Measurements from ENCODE around the gene HDAC10. TPM values are rescaled to one million over a fixed set of nuclear protein-coding genes. Genes with fewer than 3 reads are reported as not detected.

The HDAC10 gene
- polyA plus RNA-seq, 1 of the 3 experiments (the other 2 are of a cell fraction): 51.9 TPM

- H3K4me3 ChIP-seq (ENCODE audit: low read depth in 2 of 2, low read length in 1 of 2): peak overlapping the region; percentile 17 to 49; a peak in 2 of 4 replicates
- TF ChIP-seq GABPA (IDR thresholded peaks at IDR 0.05; ENCODE audit: low read depth) (no peak), MAX (IDR thresholded peaks at IDR 0.05; ENCODE audit: low read depth) (peak; percentile 1; the same call in 1 of the 2 replicates), GATA2 (CRISPR knock-in tag; IDR thresholded peaks at IDR 0.05) (no peak)
- peaks cover 10 to 32% of the 10 kb centered on the region in 2 experiments for H3K36me3 ChIP-seq (replicated peaks in 1 of 2; ENCODE audit: control insufficient read depth in 1 of 2, insufficient read depth in 2 of 2, low read length in 1 of 2)
- no peaks in the 10 kb centered on the region for H3K9me3 ChIP-seq
- H3K9ac ChIP-seq: peak overlapping the region; percentile 68
- WGBS (ENCODE audit: low lambda C conversion rate): 69% methylated on average over 14 of the region's 29 CpGs
- no peak for DNase-seq
- ChIA-PET POLR2A (no interaction called here), CTCF (interaction anchor here (1.0 to 2.6 kb wide), 3 partner anchors 10 to 19 kb away, joined by 3 to 12 read pairs (median 9); no protein-coding TSS in a partner anchor)
- H3K4me2 ChIP-seq: peak overlapping the region; percentile 84
- no peaks in the 10 kb centered on the region for H3K27me3 ChIP-seq (ENCODE audit: insufficient read depth)
- H3K27ac ChIP-seq (ENCODE audit: low read depth in 2 of 2, low read length in 1 of 2): peak overlapping the region; percentile 63 to 80
- H3K4me1 ChIP-seq (ENCODE audit: control insufficient read depth in 1 of 2, insufficient read depth in 2 of 2, low read depth in 1 of 2, low read length in 1 of 2): peaks cover 6 to 22% of the 10 kb centered on the region in 2 experiments; a peak in 3 of 4 replicates
- H3K79me2 ChIP-seq (ENCODE audit: insufficient read depth): peaks cover 100% of the 10 kb centered on the region
- peaks cover 13% of the 10 kb centered on the region for H3F3A ChIP-seq (replicated peaks; ENCODE audit: insufficient read depth)
- H2AFZ ChIP-seq (ENCODE audit: low read depth): no peak overlapping the region
- no peaks in the 10 kb centered on the region for H3K9me2 ChIP-seq
- H4K20me1 ChIP-seq (ENCODE audit: insufficient read depth): peaks cover 98% of the 10 kb centered on the region
These were observed 41.8 kb upstream of the HDAC10 start for GRCh38 chr22:50292643-50293440.

DNA sequence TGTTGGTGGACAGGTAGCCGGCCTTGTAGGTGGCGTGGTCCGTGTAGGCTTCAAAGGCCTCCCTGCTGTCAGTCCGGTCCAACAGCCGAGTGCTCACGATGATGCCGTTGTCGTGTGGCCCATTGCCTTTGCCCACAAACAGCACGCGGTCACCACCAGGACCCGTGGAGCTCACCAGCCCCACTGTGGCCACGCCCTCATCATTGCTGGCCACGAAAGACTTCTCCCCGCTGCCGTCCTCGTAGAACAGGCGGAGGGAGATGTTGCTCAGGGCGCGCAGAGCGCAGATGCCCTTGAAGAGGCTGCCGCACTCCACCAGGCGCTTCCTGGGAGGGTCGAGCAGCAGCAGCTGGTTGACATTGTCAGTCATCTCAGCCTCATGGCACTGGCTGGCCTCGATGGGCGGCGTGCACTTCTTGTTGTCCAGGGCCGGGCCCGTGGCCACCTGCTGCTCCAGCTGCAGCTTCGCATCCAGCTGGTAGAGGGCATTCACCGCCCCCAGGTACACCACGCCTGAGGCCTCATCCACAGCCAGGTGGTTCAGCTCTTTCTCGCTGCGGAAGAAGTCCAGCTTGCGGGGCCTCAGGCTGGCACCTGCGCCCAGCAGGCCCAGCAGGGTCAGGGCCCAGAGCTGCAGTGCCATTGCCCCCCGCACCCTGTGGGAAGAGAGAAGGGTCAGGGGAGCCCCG lies 39.0 kb upstream of the HDAC10 start:
- Histone ChIP-seq H3K79me2 (ENCODE audit: insufficient read depth) (peaks cover 82% of the 10 kb centered on the region), H3K27me3 (ENCODE audit: insufficient read depth) (no peaks in the 10 kb centered on the region), H3K4me1 (ENCODE audit: control insufficient read depth in 1 of 2, insufficient read depth in 2 of 2, low read depth in 1 of 2, low read length in 1 of 2) (peaks cover 6 to 22% of the 10 kb centered on the region in 2 experiments; a peak in 3 of 4 replicates), H3K9me2 (no peaks in the 10 kb centered on the region), H3F3A (replicated peaks; ENCODE audit: insufficient read depth) (peaks cover 8% of the 10 kb centered on the region), H3K27ac (ENCODE audit: low read depth in 2 of 2, low read length in 1 of 2) (no peak overlapping the region), H3K4me3 (ENCODE audit: low read depth in 2 of 2, low read length in 1 of 2) (no peak overlapping the region), H3K4me2 (no peak overlapping the region), H2AFZ (ENCODE audit: low read depth) (no peak overlapping the region), H4K20me1 (ENCODE audit: insufficient read depth) (peaks cover 93% of the 10 kb centered on the region), H3K9ac (no peak overlapping the region), H3K36me3 (replicated peaks in 1 of 2; ENCODE audit: control insufficient read depth in 1 of 2, insufficient read depth in 2 of 2, low read length in 1 of 2) (peaks cover 10 to 55% of the 10 kb centered on the region in 2 experiments), H3K9me3 (no peaks in the 10 kb centered on the region)
- no peak for TF ChIP-seq SMC3 (IDR thresholded peaks at IDR 0.05; ENCODE audit: low read depth, low read length)
- TF ChIP-seq RAD21 (IDR thresholded peaks at IDR 0.05; ENCODE audit: low read length): no peak
- no peak for TF ChIP-seq RCOR1 (IDR thresholded peaks at IDR 0.05; ENCODE audit: low read length)
- TF ChIP-seq ZBTB33 (IDR thresholded peaks at IDR 0.05; ENCODE audit: borderline replicate concordance, low read depth): no peak
- TF ChIP-seq MAX (IDR thresholded peaks at IDR 0.05; ENCODE audit: low read depth): no peak
- no peak for TF ChIP-seq USF1 (IDR thresholded peaks at IDR 0.05; ENCODE audit: borderline replicate concordance, low read depth)
- no peak for TF ChIP-seq GABPA (IDR thresholded peaks at IDR 0.05; ENCODE audit: low read depth)
- no peak for TF ChIP-seq TEAD4 (IDR thresholded peaks at IDR 0.05; ENCODE audit: borderline replicate concordance, insufficient read depth)
- TF ChIP-seq, protein P1, sequence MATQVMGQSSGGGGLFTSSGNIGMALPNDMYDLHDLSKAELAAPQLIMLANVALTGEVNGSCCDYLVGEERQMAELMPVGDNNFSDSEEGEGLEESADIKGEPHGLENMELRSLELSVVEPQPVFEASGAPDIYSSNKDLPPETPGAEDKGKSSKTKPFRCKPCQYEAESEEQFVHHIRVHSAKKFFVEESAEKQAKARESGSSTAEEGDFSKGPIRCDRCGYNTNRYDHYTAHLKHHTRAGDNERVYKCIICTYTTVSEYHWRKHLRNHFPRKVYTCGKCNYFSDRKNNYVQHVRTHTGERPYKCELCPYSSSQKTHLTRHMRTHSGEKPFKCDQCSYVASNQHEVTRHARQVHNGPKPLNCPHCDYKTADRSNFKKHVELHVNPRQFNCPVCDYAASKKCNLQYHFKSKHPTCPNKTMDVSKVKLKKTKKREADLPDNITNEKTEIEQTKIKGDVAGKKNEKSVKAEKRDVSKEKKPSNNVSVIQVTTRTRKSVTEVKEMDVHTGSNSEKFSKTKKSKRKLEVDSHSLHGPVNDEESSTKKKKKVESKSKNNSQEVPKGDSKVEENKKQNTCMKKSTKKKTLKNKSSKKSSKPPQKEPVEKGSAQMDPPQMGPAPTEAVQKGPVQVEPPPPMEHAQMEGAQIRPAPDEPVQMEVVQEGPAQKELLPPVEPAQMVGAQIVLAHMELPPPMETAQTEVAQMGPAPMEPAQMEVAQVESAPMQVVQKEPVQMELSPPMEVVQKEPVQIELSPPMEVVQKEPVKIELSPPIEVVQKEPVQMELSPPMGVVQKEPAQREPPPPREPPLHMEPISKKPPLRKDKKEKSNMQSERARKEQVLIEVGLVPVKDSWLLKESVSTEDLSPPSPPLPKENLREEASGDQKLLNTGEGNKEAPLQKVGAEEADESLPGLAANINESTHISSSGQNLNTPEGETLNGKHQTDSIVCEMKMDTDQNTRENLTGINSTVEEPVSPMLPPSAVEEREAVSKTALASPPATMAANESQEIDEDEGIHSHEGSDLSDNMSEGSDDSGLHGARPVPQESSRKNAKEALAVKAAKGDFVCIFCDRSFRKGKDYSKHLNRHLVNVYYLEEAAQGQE (IDR thresholded peaks at IDR 0.05; ENCODE audit: low read depth, low read length): no peak
- TF ChIP-seq MXI1 (IDR thresholded peaks at IDR 0.05; ENCODE audit: low read depth, low read length): no peak
- POLR2A ChIA-PET: no interaction called here
- no peak for DNase-seq
- 93% methylated on average over 18 of the region's 37 CpGs for WGBS (ENCODE audit: low lambda C conversion rate)
- CTCF ChIA-PET: interaction anchor here (1.0 to 1.7 kb wide), 5 partner anchors 12 to 52 kb away, joined by 3 to 6 read pairs (median 4); no protein-coding TSS in a partner anchor
